Spinal cord (tissue), 10 donors: Measurements from ENCODE around the gene CDK2AP2. TPM values are rescaled to one million over a fixed set of nuclear protein-coding genes. Genes with fewer than 3 reads are reported as not detected.
"Not testable (repeated sequence)": the region's sequence is repeated elsewhere in the genome, so short reads cannot be mapped to it uniquely, and the experiment has no call there.

Source experiments
- DNase-seq, 6 donors: peaks; one replicate each; pipeline versions ENCODE4 v3.0.0 to v3.0.0-alpha.2; 2013 to 2015; ENCODE audit warnings: low spot score in 6 of 6, low read depth in 4 of 6
- H3K27ac ChIP-seq: one replicate; pipeline ENCODE4 v1.5.1; 2013; ENCODE audit warnings: low read depth, low read length, control low read depth
- H3K27me3 ChIP-seq: one replicate; pipeline ENCODE4 v1.6.1; 2013; ENCODE audit warnings: low read length; ENCODE audit not compliant: control insufficient read depth, insufficient read depth
- H3K36me3 ChIP-seq: one replicate; pipeline ENCODE4 v1.6.1; 2013; ENCODE audit warnings: low read length; ENCODE audit not compliant: control insufficient read depth, insufficient read depth
- H3K4me1 ChIP-seq: one replicate; pipeline ENCODE4 v1.6.1; 2013; ENCODE audit warnings: low read length; ENCODE audit not compliant: control insufficient read depth, insufficient read depth
- H3K4me3 ChIP-seq: one replicate; pipeline ENCODE4 v1.5.1; 2013; ENCODE audit warnings: low read depth, low read length, control low read depth
- H3K9me3 ChIP-seq: one replicate; pipeline ENCODE4 v1.6.1; 2013; ENCODE audit warnings: low read length; ENCODE audit not compliant: control insufficient read depth, insufficient read depth
- WGBS: methylation state at CpG from one replicate; pipeline ENCODE4 v1.1.5; 2013; ENCODE audit warnings: missing lambda C conversion rate; ENCODE audit not compliant: insufficient coverage; 5-methylcytosine and 5-hydroxymethylcytosine counted together
- polyA plus RNA-seq, 2 donors: library from polyadenylated mRNA; unstranded; fragments of 120-200 nt; gene quantifications; one replicate each; pipeline ENCODE4 v1.2.1, GENCODE V29; 2013; ENCODE audit not compliant: insufficient read length in 2 of 2
- total RNA-seq, 2 donors: library from RNA; depleted of rRNA in 1 of 2; stranded (reverse); fragments of 120-200 nt in 1 of 2; fragments of >200 nt in 1 of 2; gene quantifications; one replicate each; pipeline versions ENCODE4 v1.2.3 to v1.2.4, GENCODE V29; 2013 to 2014
- donor health status: healthy.

CDK2AP2 gene
- total and polyA plus RNA-seq, 4 donors: 8.7 to 53.2 (median 39.3) TPM

DNA sequence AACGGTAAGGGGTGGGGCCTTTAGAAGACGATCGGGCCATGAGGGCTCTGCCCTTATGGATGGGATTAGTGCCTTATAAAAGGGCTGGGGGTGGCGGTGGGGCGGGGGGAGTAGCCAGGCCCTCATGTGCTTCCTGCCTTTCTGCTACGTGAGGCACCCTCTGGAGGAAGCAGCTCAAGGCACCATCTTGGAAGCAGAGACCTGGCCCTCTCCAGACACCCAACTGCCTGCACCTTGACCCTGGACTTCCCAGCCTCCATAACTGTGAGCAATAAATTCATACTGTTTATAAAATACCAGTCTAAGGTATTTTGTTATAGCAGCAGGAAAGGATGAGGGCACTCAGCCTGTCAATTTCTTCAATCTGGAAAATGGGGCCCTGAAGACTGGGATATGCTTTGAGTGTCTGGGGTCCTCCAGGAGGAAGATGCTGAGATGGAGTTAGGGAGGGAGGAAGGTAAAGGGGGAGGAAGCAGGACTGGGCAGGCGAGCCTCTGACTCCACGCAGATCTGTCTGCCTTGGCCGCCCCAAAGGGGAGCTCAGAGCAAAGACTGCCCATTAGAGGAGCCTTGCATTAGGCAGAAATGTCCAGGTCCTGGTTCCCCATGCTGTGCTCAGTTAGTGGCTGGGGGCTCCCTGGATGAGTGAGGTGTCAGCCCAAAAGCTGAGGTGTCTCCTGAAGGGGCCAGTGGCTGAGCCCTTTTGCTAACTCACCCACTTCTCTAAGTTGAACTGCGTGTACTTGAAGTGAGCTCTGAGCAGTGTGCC lies 10.0 kb upstream of the CDK2AP2 start:
- Histone ChIP-seq H3K4me3 (no peak overlapping the region), H3K27me3 (peaks cover 3% of the 10 kb centered on the region), H3K36me3 (no peaks in the 10 kb centered on the region), H3K4me1 (no peaks in the 10 kb centered on the region), H3K9me3 (no peaks in the 10 kb centered on the region), H3K27ac (no peak overlapping the region)
- no peak for DNase-seq
- 75% methylated on average over 10 of the region's 10 CpGs for WGBS

DNA sequence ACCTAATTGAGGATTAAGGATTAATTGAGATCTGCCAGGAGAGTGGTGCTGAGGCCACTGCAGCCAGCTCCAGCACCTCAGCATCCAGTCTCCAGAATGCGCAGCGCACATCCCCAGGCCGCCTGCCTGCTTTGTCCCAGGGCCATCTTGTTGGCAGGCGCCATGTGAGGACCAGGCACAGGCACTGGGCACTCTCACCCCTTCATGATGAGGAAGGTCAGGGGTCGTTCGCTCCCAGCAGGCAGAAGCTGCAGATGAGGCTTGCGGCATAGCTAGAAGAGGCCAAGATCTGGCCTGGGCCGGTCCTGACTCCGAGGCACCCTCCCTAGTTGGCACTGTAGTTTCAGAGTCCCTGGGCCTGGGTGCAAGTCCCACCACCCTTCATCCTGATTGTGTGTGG lies 8.8 kb upstream of the CDK2AP2 start:
- Histone ChIP-seq H3K27me3 (peaks cover 8% of the 10 kb centered on the region), H3K27ac (no peak overlapping the region), H3K4me1 (no peaks in the 10 kb centered on the region), H3K36me3 (no peaks in the 10 kb centered on the region), H3K4me3 (no peak overlapping the region), H3K9me3 (no peaks in the 10 kb centered on the region)
- 93% methylated on average over 9 of the region's 9 CpGs for WGBS
- DNase-seq: no peak

DNA sequence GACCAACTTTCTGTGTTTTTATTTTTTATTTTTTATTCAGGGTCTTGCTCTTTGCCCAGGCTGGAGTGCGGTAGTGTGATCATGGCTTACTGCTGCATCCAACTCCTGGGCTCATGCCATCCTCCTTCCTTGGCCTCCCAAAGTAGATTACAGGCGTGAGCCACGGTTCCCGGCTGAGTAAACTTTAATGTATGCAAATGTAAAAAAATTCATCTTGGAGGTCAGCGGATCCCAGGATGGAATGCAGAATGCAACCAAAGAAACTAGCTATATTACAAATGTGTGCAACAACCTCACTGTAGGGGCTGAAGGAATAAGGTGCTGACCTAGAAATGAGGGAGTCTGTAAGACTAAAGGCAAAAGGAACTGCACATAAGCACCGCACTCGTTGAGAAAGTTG lies 6.2 kb upstream of the CDK2AP2 start:
- H3K9me3 ChIP-seq: no peaks in the 10 kb centered on the region
- no peak for DNase-seq
- H3K27me3 ChIP-seq: peaks cover 8% of the 10 kb centered on the region
- peaks cover 4% of the 10 kb centered on the region for H3K4me1 ChIP-seq
- WGBS: 100% methylated on average over 1 of the region's 7 CpGs
- H3K36me3 ChIP-seq: no peaks in the 10 kb centered on the region
- no peak overlapping the region for H3K4me3 ChIP-seq
- no peak overlapping the region for H3K27ac ChIP-seq

DNA sequence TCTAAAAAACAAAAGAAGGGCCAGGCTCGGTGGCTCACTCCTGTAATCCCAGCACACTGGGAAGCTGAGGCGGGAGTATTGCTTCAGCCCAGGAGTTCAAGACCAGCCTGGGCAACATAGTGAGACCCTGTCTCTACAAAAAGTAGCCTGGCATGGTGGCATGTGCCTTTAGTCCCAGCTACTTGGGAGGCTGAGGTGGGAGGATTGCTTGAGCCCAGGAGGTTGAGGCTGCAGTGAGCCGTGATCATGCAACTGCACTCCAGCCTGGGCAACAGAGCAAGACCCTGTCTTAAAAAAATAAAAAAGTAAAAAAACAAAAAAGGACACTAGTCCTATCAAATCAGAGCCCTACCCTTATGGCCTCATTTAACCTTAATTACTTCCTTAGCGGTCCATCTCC lies 3.6 kb upstream of the CDK2AP2 start:
- not testable (repeated sequence) for H3K4me3 ChIP-seq, H3K9me3 ChIP-seq, H3K27me3 ChIP-seq, DNase-seq, H3K27ac ChIP-seq
- WGBS: 80% methylated on average over 2 of the region's 4 CpGs
- peaks cover 10% of the 10 kb centered on the region for H3K36me3 ChIP-seq
- H3K4me1 ChIP-seq: peaks cover 26% of the 10 kb centered on the region

DNA sequence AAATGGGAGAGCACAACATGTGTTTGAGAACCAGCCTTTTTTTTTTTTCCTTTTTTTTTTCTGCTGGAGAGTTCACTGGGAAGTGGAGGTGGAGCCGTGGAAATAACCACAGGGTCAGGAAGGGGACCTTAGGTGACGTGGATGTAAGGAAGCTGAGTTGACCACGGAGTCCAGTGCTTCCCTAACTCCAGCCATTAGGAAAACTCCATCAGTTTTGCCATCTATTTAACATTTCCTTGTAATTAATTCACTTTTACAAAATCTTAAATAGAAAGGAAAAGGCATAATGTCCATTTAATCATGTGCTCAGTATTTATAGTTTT lies 2.0 kb upstream of the CDK2AP2 start:
- Histone ChIP-seq H3K27me3 (peaks cover 8% of the 10 kb centered on the region), H3K27ac (no peak overlapping the region), H3K4me1 (peaks cover 40% of the 10 kb centered on the region), H3K9me3 (no peaks in the 10 kb centered on the region), H3K4me3 (no peak overlapping the region), H3K36me3 (peaks cover 17% of the 10 kb centered on the region)
- no peak for DNase-seq
- WGBS: no CpG with 5 or more reads among the region's 3 CpGs

DNA sequence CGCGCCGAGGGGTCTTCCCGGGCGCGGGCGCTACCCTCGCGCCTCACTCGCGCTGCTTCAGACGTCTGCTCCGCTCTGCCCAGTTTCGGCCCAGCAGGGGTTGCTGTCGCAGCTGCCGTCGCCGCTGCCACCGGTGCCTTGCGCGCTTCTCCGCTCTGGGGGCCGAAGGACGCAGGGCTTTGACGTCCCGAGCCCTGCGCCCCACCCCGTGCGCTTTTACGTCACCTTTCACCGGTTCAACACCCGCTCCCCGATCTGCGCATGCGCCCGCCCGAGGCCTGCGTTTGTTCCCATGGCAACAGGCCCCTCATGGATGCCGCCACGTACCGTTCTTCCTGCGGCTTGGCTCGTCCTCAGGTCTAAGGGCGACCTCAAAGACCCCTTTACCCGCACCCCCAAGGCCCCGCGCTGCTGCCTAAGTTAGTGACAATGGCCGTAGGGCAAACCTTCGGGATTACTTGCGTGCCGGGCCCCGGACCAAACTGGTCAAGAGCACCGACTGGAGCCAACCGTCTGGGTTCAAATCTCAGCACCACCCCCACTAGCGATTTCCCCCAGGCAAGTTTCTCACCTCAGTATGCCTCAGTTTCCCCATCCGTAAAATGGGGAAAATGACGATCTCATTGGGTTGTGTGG lies 642 bp upstream of the CDK2AP2 start:
- peaks cover 5% of the 10 kb centered on the region for H3K27me3 ChIP-seq
- no peaks in the 10 kb centered on the region for H3K9me3 ChIP-seq
- H3K27ac ChIP-seq: peak overlapping the region; percentile 99
- DNase-seq: peak; percentile 92 to 99 (median 96)
- peak overlapping the region; percentile 71 for H3K4me3 ChIP-seq
- 0% methylated on average over 52 of the region's 57 CpGs for WGBS
- H3K36me3 ChIP-seq: peaks cover 17% of the 10 kb centered on the region
- H3K4me1 ChIP-seq: peaks cover 50% of the 10 kb centered on the region

DNA sequence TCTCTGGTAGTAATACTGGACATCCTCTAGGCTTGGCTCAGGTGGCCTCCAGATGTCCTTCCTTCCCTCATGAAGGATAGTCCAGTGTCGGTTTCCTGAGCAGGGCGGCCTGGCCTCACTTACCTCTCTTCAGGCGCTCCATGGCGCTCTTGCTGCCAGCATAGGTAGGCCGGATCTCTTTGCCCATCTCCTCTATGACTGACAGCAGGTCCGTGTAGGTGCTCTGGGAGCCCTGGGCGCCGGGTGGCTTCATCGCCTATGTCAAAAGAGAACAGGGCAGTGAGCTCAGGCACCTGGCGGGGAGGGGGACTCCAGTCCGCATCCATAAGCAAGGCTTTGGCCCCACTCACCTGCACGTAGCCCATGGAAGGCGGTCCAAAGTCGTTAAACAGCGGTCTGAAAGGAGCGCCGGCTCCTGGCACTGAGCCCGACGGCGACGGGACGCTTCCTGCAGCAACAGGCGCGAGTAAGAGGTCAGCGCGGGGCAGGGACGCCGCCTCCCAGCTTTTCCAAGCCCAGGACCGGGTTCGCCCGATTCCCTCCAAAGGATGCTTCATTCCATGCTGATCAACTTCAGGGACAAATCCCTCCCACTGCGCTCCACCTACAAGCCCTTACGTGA lies 609 bp downstream of the CDK2AP2 start:
- no peaks in the 10 kb centered on the region for H3K9me3 ChIP-seq
- peaks cover 62% of the 10 kb centered on the region for H3K4me1 ChIP-seq
- peaks cover 5% of the 10 kb centered on the region for H3K27me3 ChIP-seq
- 21% methylated on average over 33 of the region's 33 CpGs for WGBS
- H3K4me3 ChIP-seq: peak overlapping the region; percentile 71
- H3K36me3 ChIP-seq: peaks cover 22% of the 10 kb centered on the region
- peak in 1 of 6 donors; percentile 35 for DNase-seq
- peak overlapping the region; percentile 99 for H3K27ac ChIP-seq

DNA sequence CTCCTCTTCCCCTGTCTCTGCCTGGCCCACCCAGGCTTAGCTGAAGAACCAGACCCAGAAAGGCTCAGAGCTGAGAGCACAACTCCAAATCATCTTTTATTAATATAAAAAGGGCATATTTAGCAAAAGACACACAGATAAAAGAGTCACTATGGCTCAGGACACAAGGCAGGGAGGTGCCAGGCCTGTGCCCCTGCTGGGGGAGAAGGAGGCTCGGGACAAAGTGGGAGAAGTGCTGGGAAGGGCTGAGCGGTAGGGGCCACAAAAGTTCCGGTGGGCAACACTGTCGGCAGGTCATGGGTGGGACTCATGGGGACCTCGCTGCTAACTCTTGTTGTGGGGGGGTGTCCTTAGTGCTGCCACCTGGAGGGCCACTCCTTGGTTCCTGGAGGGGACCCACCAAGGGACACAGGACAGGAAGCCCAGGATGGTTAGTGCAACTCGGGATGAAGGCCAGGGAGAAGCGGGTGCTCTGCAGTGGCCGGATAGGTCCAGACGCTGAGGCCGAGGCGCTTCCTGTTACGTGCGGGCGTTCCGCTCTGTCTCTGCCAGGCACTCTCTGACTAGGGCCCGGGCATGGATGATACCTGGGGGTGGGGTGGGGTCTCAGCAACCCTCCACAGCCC lies 1.4 kb downstream of the CDK2AP2 start:
- Histone ChIP-seq H3K36me3 (peaks cover 31% of the 10 kb centered on the region), H3K4me1 (peaks cover 65% of the 10 kb centered on the region), H3K27ac (peak overlapping the region; percentile 93), H3K4me3 (peak overlapping the region; percentile 12), H3K27me3 (no peaks in the 10 kb centered on the region), H3K9me3 (no peaks in the 10 kb centered on the region)
- WGBS: 81% methylated on average over 10 of the region's 16 CpGs
- no peak for DNase-seq

DNA sequence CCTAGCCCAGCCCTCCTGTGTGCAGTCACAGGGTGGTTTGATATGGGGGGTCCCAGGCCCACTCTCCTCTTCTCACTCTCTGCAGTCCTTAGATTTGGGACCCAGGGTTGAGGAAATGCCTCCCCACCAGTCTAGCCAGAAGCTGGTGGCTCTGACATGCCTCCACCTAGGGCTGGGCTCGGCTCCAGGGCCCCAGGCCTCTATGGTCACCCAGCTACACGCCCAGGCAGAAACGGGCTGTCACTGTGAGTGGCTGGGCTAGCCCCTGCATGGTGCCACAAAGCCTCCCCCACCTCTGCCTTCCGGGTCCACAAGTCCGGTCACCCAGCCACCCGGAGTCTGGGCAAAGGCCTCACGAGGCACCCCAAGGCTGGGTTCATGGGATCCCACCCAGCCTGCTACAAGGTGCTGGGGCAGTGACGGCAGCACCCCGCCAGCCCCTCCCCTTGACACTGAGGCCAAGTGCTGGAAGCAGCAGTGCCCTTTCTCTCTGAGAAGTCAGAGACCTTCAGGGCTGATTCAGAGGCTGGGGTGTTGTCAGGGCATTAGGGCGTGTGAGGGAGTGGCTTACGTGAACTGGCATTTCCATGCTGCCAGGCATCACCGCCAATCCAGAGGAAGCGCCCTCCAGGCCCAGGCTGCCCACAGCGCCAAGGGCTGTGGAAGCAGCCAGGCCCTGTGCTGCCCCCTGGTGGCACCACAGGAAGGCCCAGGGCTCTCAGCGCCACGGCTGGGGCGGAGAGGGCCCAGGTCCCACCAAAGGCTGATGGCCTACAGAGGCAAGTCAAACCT lies 2.2 kb downstream of the CDK2AP2 start:
- no peaks in the 10 kb centered on the region for H3K9me3 ChIP-seq
- peak overlapping the region; percentile 16 for H3K4me3 ChIP-seq
- 27% methylated on average over 16 of the region's 17 CpGs for WGBS
- H3K27me3 ChIP-seq: no peaks in the 10 kb centered on the region
- H3K27ac ChIP-seq: peak overlapping the region; percentile 93
- H3K36me3 ChIP-seq: peaks cover 37% of the 10 kb centered on the region
- H3K4me1 ChIP-seq: peaks cover 65% of the 10 kb centered on the region
- peak in 4 of 6 donors; percentile 66 to 92 (median 80) for DNase-seq
